GM12878 (cell line): ENCODE results near the gene PIP4K2A.

Experiments used
- TF ChIP-seq, protein P1 (sequence below), 3 experiments: IDR thresholded peaks in 2 of 3; conservative IDR thresholded peaks in 1 of 3; 2 replicates each; pipeline ENCODE4 v1.5.1; 2011; ENCODE audit warnings: low read depth in 3 of 3, low read length in 3 of 3, mild to moderate bottlenecking in 3 of 3, control low read depth in 2 of 3, moderate library complexity in 2 of 3, inconsistent platforms in 1 of 3, mixed read lengths in 1 of 3; ENCODE audit not compliant: control insufficient read depth in 2 of 3, insufficient read depth in 1 of 3; ENCODE audit errors: extremely low read depth in 1 of 3
- TF ChIP-seq, protein P2 (sequence below): fragments of 450-650 bp; formaldehyde crosslinking; IDR thresholded peaks from 2 replicates; pipeline ENCODE4 v1.4.0; 2022; ENCODE audit warnings: mild to moderate bottlenecking, moderate library complexity

DNA sequence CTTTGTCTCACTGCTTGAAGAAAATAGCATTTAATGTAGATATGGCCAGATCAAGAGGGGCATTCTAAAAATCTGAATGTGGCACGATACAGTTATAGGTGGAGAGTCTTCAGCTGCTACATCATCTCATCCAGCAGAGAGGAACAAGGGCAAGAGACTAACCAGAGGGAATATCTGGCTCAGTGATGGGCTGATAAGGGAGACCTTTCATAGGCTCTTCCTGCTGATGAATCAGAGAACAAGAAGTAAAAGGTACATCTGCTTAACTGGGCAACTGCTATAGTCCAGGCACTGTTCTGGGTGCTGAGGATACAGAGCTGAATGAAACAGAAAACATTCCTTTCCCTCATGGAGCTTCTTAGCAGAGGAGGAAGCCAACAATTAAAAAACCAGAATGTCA, 37.9 kb downstream of the PIP4K2A start:
- TF ChIP-seq, protein P1, sequence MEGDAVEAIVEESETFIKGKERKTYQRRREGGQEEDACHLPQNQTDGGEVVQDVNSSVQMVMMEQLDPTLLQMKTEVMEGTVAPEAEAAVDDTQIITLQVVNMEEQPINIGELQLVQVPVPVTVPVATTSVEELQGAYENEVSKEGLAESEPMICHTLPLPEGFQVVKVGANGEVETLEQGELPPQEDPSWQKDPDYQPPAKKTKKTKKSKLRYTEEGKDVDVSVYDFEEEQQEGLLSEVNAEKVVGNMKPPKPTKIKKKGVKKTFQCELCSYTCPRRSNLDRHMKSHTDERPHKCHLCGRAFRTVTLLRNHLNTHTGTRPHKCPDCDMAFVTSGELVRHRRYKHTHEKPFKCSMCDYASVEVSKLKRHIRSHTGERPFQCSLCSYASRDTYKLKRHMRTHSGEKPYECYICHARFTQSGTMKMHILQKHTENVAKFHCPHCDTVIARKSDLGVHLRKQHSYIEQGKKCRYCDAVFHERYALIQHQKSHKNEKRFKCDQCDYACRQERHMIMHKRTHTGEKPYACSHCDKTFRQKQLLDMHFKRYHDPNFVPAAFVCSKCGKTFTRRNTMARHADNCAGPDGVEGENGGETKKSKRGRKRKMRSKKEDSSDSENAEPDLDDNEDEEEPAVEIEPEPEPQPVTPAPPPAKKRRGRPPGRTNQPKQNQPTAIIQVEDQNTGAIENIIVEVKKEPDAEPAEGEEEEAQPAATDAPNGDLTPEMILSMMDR (IDR thresholded peaks at IDR 0.05 in 2 of 3, conservative IDR thresholded peaks at IDR 0.05 in 1 of 3; ENCODE audit: control insufficient read depth in 2 of 3, extremely low read depth in 1 of 3, insufficient read depth in 1 of 3, low read depth in 3 of 3, low read length in 3 of 3): no peak
- TF ChIP-seq, protein P2, sequence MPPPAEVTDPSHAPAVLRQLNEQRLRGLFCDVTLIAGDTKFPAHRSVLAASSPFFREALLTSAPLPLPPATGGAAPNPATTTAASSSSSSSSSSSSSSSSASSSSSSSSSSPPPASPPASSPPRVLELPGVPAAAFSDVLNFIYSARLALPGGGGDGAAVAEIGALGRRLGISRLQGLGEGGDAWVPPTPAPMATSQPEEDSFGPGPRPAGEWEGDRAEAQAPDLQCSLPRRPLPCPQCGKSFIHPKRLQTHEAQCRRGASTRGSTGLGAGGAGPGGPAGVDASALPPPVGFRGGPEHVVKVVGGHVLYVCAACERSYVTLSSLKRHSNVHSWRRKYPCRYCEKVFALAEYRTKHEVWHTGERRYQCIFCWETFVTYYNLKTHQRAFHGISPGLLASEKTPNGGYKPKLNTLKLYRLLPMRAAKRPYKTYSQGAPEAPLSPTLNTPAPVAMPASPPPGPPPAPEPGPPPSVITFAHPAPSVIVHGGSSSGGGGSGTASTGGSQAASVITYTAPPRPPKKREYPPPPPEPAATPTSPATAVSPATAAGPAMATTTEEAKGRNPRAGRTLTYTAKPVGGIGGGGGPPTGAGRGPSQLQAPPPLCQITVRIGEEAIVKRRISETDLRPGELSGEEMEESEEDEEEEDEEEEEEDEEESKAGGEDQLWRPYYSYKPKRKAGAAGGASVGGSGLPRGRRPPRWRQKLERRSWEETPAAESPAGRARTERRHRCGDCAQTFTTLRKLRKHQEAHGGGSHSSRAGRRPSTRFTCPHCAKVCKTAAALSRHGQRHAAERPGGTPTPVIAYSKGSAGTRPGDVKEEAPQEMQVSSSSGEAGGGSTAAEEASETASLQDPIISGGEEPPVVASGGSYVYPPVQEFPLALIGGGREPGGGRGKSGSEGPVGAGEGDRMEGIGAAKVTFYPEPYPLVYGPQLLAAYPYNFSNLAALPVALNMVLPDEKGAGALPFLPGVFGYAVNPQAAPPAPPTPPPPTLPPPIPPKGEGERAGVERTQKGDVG (CRISPR knock-in tag): no peak
